H9 (cell line): ENCODE results near the gene RASL10A. TPM values are rescaled to one million over a fixed set of nuclear protein-coding genes. Genes with fewer than 3 reads are reported as not detected.
A peak's percentile ranks its signal among the peaks of the same experiment; 100 is the strongest.

Experiments
- DNase-seq: peaks from one replicate; pipeline ENCODE4 v3.0.0-alpha.2; 2017
- H2AFZ ChIP-seq: one replicate; pipeline ENCODE4 v1.6.1; 2013; ENCODE audit warnings: mild to moderate bottlenecking, low read length, control low read depth, moderate library complexity
- H2AK5ac ChIP-seq: 2 replicates; pipeline ENCODE4 v1.6.1; 2013; ENCODE audit warnings: low read length, control low read depth, mixed read lengths; ENCODE audit not compliant: insufficient read length
- H2BK120ac ChIP-seq: one replicate; pipeline ENCODE4 v1.6.1; 2013; ENCODE audit warnings: low read depth, mild to moderate bottlenecking, low read length, control low read depth, inconsistent platforms; ENCODE audit not compliant: poor library complexity, severe bottlenecking
- H2BK12ac ChIP-seq: 2 replicates; pipeline ENCODE4 v1.6.1; 2013; ENCODE audit warnings: low read length, control low read depth, mixed read lengths, low read depth; ENCODE audit not compliant: insufficient read length
- H2BK15ac ChIP-seq: 2 replicates; pipeline ENCODE4 v1.6.1; 2013; ENCODE audit warnings: low read depth, low read length, control low read depth
- H2BK20ac ChIP-seq: one replicate; pipeline ENCODE4 v1.6.1; 2013; ENCODE audit warnings: low read depth, mild to moderate bottlenecking, low read length, control low read depth, inconsistent platforms; ENCODE audit not compliant: poor library complexity, severe bottlenecking
- H2BK5ac ChIP-seq: 2 replicates; pipeline ENCODE4 v1.6.1; 2013; ENCODE audit warnings: low read length, control low read depth, mixed read lengths; ENCODE audit not compliant: insufficient read length
- H3K14ac ChIP-seq: 2 replicates; pipeline ENCODE4 v1.6.1; 2013; ENCODE audit warnings: low read length, control low read depth; ENCODE audit not compliant: insufficient read depth
- H3K18ac ChIP-seq: 2 replicates; pipeline ENCODE4 v1.6.1; 2013; ENCODE audit warnings: low read depth, mild to moderate bottlenecking, mixed read lengths, low read length, control low read depth; ENCODE audit not compliant: insufficient read length
- H3K23ac ChIP-seq: 2 replicates; pipeline ENCODE4 v1.6.1; 2013; ENCODE audit warnings: low read length, control low read depth, mixed read lengths, low read depth; ENCODE audit not compliant: insufficient read length
- H3K23me2 ChIP-seq: 2 replicates; pipeline ENCODE4 v1.6.1; 2013; ENCODE audit warnings: low read depth, mild to moderate bottlenecking, mixed read lengths, low read length, control low read depth; ENCODE audit not compliant: insufficient read length, poor library complexity, severe bottlenecking
- H3K27ac ChIP-seq: 2 replicates; pipeline ENCODE4 v1.5.1; 2013; ENCODE audit warnings: low read length, control low read depth, mixed read lengths, low read depth; ENCODE audit not compliant: insufficient read length
- H3K27me3 ChIP-seq: 2 replicates; pipeline ENCODE4 v1.6.1; 2013; ENCODE audit warnings: low read length, control low read depth, inconsistent platforms; ENCODE audit not compliant: insufficient read depth
- H3K4ac ChIP-seq: 2 replicates; pipeline ENCODE4 v1.6.1; 2013; ENCODE audit warnings: low read depth, mild to moderate bottlenecking, control low read depth, inconsistent platforms, low read length, moderate library complexity
- H3K4me1 ChIP-seq: 2 replicates; pipeline ENCODE4 v1.6.1; 2013; ENCODE audit warnings: low read length, control low read depth, inconsistent platforms; ENCODE audit not compliant: insufficient read depth
- H3K4me2 ChIP-seq: 2 replicates; pipeline ENCODE4 v1.6.1; 2013; ENCODE audit warnings: low read length, control low read depth, mixed read lengths; ENCODE audit not compliant: insufficient read length, insufficient read depth
- H3K56ac ChIP-seq: 2 replicates; pipeline ENCODE4 v1.6.1; 2013; ENCODE audit warnings: low read depth, mild to moderate bottlenecking, mixed read lengths, low read length, control low read depth; ENCODE audit not compliant: insufficient read length
- H3K79me1 ChIP-seq: 2 replicates; pipeline ENCODE4 v1.6.1; 2013; ENCODE audit warnings: low read depth, mild to moderate bottlenecking, moderate library complexity, low read length, control low read depth, inconsistent platforms; ENCODE audit not compliant: insufficient read depth, poor library complexity, severe bottlenecking
- H3K79me2 ChIP-seq: 2 replicates; pipeline ENCODE4 v1.6.1; 2013; ENCODE audit warnings: low read length, control low read depth, inconsistent platforms; ENCODE audit not compliant: insufficient read depth
- H3K9ac ChIP-seq: 2 replicates; pipeline ENCODE4 v1.6.1; 2013; ENCODE audit warnings: low read length, control low read depth, mixed read lengths; ENCODE audit not compliant: insufficient read length; ENCODE audit errors: extremely low read depth
- H3K9me3 ChIP-seq: one replicate; pipeline ENCODE4 v1.6.1; 2013; ENCODE audit warnings: low read depth, low read length, inconsistent platforms; ENCODE audit not compliant: control insufficient read depth
- H3T11ph ChIP-seq: one replicate; pipeline ENCODE4 v1.6.1; 2013; ENCODE audit warnings: mild to moderate bottlenecking, low read length, control low read depth, inconsistent platforms
- H4K20me1 ChIP-seq: one replicate; pipeline ENCODE4 v1.6.1; 2013; ENCODE audit not compliant: control insufficient read depth, insufficient read length, insufficient read depth
- H4K5ac ChIP-seq: 2 replicates; pipeline ENCODE4 v1.6.1; 2013; ENCODE audit warnings: low read depth, mild to moderate bottlenecking, mixed read lengths, low read length, control low read depth; ENCODE audit not compliant: insufficient read length
- H4K8ac ChIP-seq: replicated peaks from 2 replicates; pipeline ENCODE4 v1.6.1; 2013; ENCODE audit warnings: low read length, control low read depth, mixed read lengths, low read depth; ENCODE audit not compliant: insufficient read length
- H4K91ac ChIP-seq: 2 replicates; pipeline ENCODE4 v1.6.1; 2013; ENCODE audit warnings: low read depth, mild to moderate bottlenecking, moderate library complexity, mixed read lengths, low read length, control low read depth; ENCODE audit not compliant: insufficient read length
- H3K27ac Mint-ChIP-seq, 3 experiments: 2 replicates in 2 of 3; 3 replicates in 1 of 3; pipeline ENCODE4 v1.8.0; 2020 to 2021; ENCODE audit warnings: mixed read lengths in 3 of 3, mild to moderate bottlenecking in 1 of 3, moderate library complexity in 1 of 3
- H3K27me3 Mint-ChIP-seq: 2 replicates; pipeline ENCODE4 v1.8.0; 2021; ENCODE audit warnings: low read depth, mild to moderate bottlenecking, moderate library complexity, mixed read lengths
- H3K36me3 Mint-ChIP-seq, 3 experiments: 2 replicates in 2 of 3; 3 replicates in 1 of 3; pipeline ENCODE4 v1.8.0; 2020 to 2021; ENCODE audit warnings: low read depth in 3 of 3, mixed read lengths in 3 of 3; ENCODE audit not compliant: insufficient read depth in 1 of 3
- H3K4me1 Mint-ChIP-seq, 2 experiments: 2 replicates each; pipeline ENCODE4 v1.8.0; 2020; ENCODE audit warnings: mixed read lengths in 2 of 2
- H3K4me3 Mint-ChIP-seq, 2 experiments: 2 replicates in 1 of 2; 3 replicates in 1 of 2; pipeline ENCODE4 v1.8.0; 2020 to 2021; ENCODE audit warnings: mild to moderate bottlenecking in 2 of 2, mixed read lengths in 2 of 2, moderate library complexity in 1 of 2
- H3K9me3 Mint-ChIP-seq, 2 experiments: 2 replicates in 1 of 2; 3 replicates in 1 of 2; pipeline ENCODE4 v1.8.0; 2020; ENCODE audit warnings: mild to moderate bottlenecking in 2 of 2, mixed read lengths in 2 of 2, moderate library complexity in 1 of 2
- CTCF ChIP-seq: fragments of 200-600 bp; sonication (generic); conservative IDR thresholded peaks from 3 replicates; pipeline ENCODE4 v1.8.0; 2021; ENCODE audit warnings: antibody characterized with exemption, mild to moderate bottlenecking
- WGBS: extraction: QIAGEN DNeasy Blood & Tissue Kit; methylation state at CpG from one replicate; pipeline ENCODE4 v1.1.7; 2013; ENCODE audit warnings: missing lambda C conversion rate, low lambda C conversion rate, mixed read lengths; ENCODE audit not compliant: insufficient read length; ENCODE audit errors: extremely low coverage; 5-methylcytosine and 5-hydroxymethylcytosine counted together
- total RNA-seq: library from RNA; stranded (reverse); gene quantifications from 2 replicates; pipeline ENCODE4 v1.2.1, GENCODE V29; 2021

The RASL10A gene
- total RNA-seq, 1 experiment from 2014 or later: 0.90 TPM

- Histone ChIP-seq H3K4me2 (no peak overlapping the region), H3K9me3 (no peaks in the 10 kb centered on the region), H4K8ac (no peak overlapping the region), H3K79me1 (no peaks in the 10 kb centered on the region), H3K9ac (no peak overlapping the region), H3K14ac (no peak overlapping the region), H4K91ac (no peak overlapping the region), H3T11ph (no peak overlapping the region), H2BK20ac (no peak overlapping the region), H3K4ac (no peak overlapping the region), H3K23ac (no peak overlapping the region), H2AFZ (no peak overlapping the region), H3K27ac (no peak overlapping the region), H3K79me2 (no peaks in the 10 kb centered on the region), H3K18ac (no peak overlapping the region), H2BK15ac (no peak overlapping the region), H3K4me1 (no peaks in the 10 kb centered on the region), H3K23me2 (no peaks in the 10 kb centered on the region), H2BK12ac (no peak overlapping the region), H2BK120ac (no peak overlapping the region), H2BK5ac (no peak overlapping the region), H3K56ac (no peak overlapping the region), H4K20me1 (no peaks in the 10 kb centered on the region), H3K27me3 (no peaks in the 10 kb centered on the region), H4K5ac (no peak overlapping the region), H2AK5ac (no peak overlapping the region)
- Mint-ChIP-seq H3K4me1 (peaks cover 12 to 16% of the 10 kb centered on the region in 2 experiments), H3K4me3 (no peak overlapping the region), H3K27me3 (peaks cover 2% of the 10 kb centered on the region), H3K27ac (peak overlapping the region in 2 of 3 experiments; percentile 30 to 84; a peak in 3 of 7 replicates), H3K9me3 (peaks cover 0 to 3% of the 10 kb centered on the region in 2 experiments; a peak in 1 of 5 replicates), H3K36me3 (peaks cover 40 to 60% (median 45%) of the 10 kb centered on the region in 3 experiments; a peak in 6 of 7 replicates)
- no peak for DNase-seq
- no CpG with 5 or more reads among the region's 4 CpGs for WGBS
- no peak for TF ChIP-seq CTCF
Observed at GRCh38 chr22:29300467-29300806, 15.1 kb downstream of the RASL10A start.
